GM04503 (cell line): ENCODE results near the gene SSB.
"Not testable (repeated sequence)": the region's sequence is repeated elsewhere in the genome, so short reads cannot be mapped to it uniquely, and the experiment has no call there.

ENCODE experiments used
- DNase-seq: peaks from one replicate; pipeline ENCODE4 v3.0.0-alpha.2; 2012; ENCODE audit warnings: low read depth

Gene SSB

GRCh38 chr2:169798718-169799592, at the start of gene SSB:
TSS of gene SSB (plus strand) at chr2:169798871. CDS start at chr2:169800961, 2,090 bp downstream.
- peak; percentile 62 for DNase-seq

GRCh38 chr2:169752752-169753151, 45.9 kb upstream of the SSB start:
- DNase-seq, result no peak

GRCh38 chr2:169755083-169755870, 43.4 kb upstream of the SSB start:
- DNase-seq, result no peak

GRCh38 chr2:169756342-169756741, 42.3 kb upstream of the SSB start:
- no peak for DNase-seq

- no peak for DNase-seq
Measured at GRCh38 chr2:169757356-169757755, 41.3 kb upstream of the SSB start.

GRCh38 chr2:169757778-169758177, 40.9 kb upstream of the SSB start:
- DNase-seq, result no peak

- DNase-seq, result no peak
Measured at GRCh38 chr2:169759987-169760386, 38.7 kb upstream of the SSB start.

GRCh38 chr2:169760798-169761197, 37.9 kb upstream of the SSB start:
- DNase-seq, result not testable (repeated sequence)

- no peak for DNase-seq
Measured at GRCh38 chr2:169761251-169761969, 37.3 kb upstream of the SSB start.

- DNase-seq, result no peak
Measured at GRCh38 chr2:169761970-169762292, 36.7 kb upstream of the SSB start.

GRCh38 chr2:169765523-169765922, 33.1 kb upstream of the SSB start:
- DNase-seq, result no peak

- DNase-seq, result no peak
Measured at GRCh38 chr2:169767243-169767888, 31.3 kb upstream of the SSB start.

GRCh38 chr2:169768262-169768995, 30.2 kb upstream of the SSB start:
- no peak for DNase-seq

- DNase-seq, result no peak
Measured at GRCh38 chr2:169771021-169771420, 27.6 kb upstream of the SSB start.

GRCh38 chr2:169771612-169772011, 27.1 kb upstream of the SSB start:
- no peak for DNase-seq

GRCh38 chr2:169772651-169773050, 26.0 kb upstream of the SSB start:
- no peak for DNase-seq

- DNase-seq, result no peak
Measured at GRCh38 chr2:169775354-169775753, 23.3 kb upstream of the SSB start.

- DNase-seq, result no peak
Measured at GRCh38 chr2:169775765-169776164, 22.9 kb upstream of the SSB start.

- no peak for DNase-seq
Measured at GRCh38 chr2:169776252-169776761, 22.4 kb upstream of the SSB start.

- DNase-seq, result no peak
Measured at GRCh38 chr2:169778446-169778845, 20.2 kb upstream of the SSB start.
